ENCODE data around the gene MAT1A.

GRCh38 chr10:80321183-80321582 lies 31.7 kb upstream of the MAT1A start:
- TF ChIP-seq POLR2AphosphoS5 (IDR thresholded peaks at IDR 0.05) = no peak
- no peak for TF ChIP-seq CTCF (IDR thresholded peaks at IDR 0.05 in 8 of 11, conservative IDR thresholded peaks at IDR 0.05 in 3 of 11)
